ENCODE measurements around the gene CWF19L1.
"Not testable (repeated sequence)": the region's sequence is repeated elsewhere in the genome, so short reads cannot be mapped to it uniquely, and the experiment has no call there.

The CWF19L1 gene

DNA sequence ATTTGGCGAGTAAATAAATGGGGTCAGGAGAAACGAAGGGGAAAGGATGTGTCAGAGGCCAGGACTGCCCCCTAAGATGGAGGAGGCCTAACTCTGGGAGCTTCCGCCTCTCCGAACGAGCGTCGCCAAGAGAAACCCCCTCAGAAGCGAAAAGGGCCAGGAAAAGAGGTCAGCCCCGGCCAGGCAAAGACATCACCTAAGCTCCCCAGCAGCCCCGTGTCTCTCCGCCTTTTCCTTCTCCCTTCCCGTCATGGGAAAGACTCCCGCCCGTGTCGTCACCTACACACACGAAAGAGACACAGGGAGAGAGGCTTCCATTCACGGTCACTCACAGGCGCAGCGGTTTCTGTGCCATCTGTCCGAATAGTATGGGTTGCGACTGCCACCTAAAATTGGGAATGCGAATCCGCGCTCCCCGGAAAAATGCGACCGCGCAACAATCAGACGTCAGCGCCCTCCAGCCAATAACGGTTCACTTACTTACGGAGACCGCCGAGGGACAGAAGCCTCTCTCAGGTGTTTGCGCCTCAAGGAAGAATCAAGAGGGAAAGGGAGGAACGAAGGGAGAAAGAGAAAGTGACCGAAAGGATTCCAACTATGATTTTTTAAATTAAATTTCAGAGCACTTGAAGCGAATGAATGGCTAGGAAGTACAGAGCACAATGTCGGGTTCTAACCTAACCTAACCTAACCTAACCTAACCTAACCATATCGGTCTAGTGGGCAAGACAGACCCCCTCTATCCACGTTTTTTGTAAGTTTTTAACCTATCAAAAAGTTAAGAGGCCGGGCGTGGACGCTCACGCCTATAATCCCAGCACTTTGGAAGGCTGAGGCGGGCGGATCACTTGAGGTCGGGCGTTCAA, at the start of gene CWF19L1:
Gene CWF19L1 (minus strand): TSS at position 400 of the 866 bp plus-strand sequence. CDS start 45 bp downstream, at position 355.
- DNase-seq, result peak; percentile 87

DNA sequence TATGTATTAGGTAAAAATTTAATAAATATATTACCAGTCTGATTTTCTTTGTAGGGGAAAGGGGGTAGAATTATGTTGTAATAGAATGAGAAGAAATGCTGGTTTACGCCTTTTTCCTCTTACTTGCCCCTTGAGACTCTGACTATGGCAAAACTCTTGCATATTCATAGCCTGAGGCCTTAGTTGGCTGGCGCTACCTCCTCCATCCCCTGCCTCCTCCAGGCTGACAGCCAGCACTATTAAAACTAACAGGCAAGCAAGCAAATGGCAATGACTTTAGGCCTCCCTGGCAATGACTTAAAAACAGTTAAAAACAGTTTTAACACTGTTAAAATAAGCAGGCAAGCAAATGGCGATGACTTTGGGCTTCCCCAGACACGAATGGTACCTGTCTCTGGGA, 48.2 kb upstream of the CWF19L1 start:
- no peak for DNase-seq

DNA sequence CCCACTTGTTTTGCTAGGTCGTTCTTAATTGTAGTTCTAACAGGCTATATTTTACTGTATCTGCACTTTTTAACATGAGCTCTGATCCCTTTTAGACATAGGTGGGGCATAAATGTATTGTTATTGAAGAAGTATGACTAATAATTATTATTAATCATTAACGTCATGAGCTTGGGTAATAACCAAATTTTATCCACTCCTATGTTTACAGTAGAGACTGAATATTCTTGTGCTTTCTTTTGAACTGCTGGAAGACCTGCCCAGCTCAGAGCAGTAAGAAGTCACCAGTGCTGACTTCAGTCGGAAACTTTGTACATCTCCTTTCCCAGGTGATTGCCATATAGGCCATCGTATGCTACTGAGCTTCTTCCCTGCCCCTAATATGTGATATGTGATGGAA, 43.9 kb upstream of the CWF19L1 start:
- no peak for DNase-seq

DNA sequence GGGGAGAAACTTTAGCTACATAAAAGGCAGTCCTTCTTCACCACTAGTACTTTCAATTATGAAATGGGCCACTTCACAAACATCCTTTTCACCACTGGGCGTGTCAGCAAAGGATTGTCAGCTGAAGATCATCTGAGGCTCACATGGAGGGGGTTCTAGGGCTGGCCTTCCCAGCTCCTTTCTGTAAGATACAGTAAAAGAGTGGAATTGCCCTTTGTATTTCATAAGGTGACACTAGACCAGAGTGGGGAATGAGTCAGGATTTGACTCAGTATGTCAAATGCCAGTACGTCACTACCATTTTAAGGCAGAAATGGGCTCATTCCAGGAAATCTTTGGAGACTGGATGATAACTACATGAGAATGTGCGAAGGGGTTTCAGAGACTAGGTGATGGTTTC, 40.2 kb upstream of the CWF19L1 start:
- peak; percentile 77 for DNase-seq

DNA sequence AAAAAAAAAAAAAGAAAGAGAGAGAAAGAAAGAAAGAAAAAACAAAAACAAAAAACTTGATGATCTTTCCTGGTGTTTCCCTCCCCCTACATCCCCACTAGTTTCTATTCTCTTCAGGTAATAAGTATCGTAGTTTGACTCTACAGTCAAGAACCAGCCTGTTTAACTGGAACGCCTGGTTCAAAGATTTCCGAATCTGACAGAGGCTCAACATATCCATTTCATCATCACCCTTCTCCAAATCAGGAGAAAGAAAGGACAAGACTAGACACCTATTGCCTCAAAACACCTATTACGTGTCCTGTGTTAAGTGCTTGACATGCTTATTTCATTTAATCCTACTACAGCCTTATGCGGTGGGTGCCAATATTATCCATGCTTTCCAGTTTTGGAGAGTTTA, 39.4 kb upstream of the CWF19L1 start:
- DNase-seq, result no peak

DNA sequence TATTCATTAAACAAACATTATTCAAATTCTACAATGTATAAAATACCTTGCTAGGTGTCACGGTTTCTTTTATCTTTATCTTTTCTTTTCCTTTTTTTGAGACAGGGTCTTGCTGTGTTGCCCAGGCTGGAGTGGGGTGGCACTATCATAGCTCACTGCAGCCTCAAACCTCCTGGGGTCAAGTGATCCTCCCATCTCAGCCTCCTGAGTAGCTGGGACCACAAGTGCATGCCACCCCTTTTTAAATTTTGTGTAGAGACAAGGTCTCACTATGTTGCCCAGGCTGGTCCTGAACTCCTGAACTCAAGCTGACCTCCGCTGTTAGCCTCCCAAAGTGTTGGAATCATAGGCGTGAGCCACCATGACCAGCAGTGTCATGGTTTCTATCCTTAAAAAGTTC, 37.0 kb upstream of the CWF19L1 start:
- no peak for DNase-seq

DNA sequence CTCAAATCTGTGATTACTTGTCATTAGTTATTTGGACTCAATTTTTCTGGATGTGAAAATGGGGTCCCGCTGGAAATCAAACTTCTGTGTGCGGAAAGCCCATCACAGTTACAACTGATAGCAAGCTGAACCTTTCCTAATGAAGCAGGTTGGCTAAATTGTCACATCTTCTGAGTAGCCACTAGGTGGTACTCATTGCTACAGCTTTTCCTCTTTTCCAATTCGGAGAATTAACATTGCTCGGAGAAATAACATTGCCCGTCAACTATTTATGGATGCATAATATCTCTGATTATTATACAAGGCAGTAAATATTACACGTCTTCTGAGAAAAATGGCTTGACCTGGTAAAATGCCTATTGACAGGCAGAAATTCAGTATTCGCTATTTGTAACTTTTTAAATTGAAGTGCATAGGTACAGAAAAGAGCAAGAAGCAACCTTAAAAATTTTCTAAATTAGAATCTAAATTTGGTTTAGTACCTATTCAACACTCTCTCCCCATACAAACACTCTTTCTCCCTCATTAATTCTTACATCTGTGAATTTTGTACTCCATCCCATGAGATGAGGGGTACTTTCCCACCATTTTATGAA, 36.4 kb upstream of the CWF19L1 start:
- DNase-seq, result peak; percentile 49

DNA sequence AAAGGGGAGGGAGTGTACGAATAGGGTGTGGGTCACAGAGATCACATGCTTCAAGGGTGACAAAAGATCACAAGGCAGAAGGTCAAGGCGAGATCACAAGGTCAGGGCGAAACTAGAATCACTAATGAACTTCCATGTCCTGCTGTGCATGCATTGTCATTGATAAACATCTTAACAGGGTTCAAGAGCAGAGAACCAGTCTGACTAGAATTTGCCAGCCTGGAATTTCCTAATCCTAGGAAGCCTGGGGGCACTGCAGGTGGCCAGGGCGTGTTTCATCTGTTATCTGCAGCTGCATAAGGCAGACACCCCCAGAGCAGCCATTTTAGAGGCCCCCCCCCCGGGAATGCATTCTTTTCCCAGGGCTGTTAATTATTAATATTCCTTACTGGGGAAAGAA, 33.7 kb upstream of the CWF19L1 start:
- DNase-seq, result not testable (repeated sequence)

DNA sequence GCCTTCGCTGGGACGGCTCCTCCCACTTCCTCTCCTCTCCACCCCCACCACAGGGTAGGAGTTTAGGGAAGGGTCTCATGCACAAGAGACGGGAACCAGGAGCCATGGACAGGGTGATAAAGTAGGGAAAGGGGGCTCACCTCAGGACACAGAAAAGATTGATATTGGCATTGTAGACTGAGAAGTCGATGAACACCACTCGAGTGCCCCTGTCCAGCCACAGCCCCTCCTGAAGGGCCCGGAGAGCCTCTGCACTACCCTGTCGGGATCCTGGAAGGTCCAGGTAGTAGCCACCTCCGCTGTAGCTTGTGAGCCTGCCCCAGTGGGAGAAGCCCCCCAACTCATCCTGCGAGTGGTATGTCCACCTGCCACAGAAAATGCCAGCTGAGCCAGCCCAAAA, 29.8 kb upstream of the CWF19L1 start:
- no peak for DNase-seq

DNA sequence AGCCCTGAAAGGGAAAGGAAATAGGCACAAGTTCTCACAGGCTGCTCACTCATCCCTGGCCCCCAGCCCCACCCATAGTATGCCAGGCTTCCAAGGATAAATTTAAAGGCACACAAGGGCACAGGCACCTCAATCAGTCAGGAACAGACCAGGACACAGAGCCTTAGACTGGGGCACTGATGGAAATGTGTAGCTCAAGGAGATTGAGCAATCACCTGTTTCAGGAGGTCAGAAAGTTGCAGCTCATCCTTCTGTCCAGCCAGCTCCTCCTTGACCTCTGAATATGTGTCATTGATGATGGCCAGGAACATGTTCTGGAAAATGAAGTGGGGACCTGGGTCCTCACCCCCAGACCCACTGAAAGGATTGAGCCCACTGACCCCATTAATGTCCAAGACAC, 25.6 kb upstream of the CWF19L1 start:
- no peak for DNase-seq

DNA sequence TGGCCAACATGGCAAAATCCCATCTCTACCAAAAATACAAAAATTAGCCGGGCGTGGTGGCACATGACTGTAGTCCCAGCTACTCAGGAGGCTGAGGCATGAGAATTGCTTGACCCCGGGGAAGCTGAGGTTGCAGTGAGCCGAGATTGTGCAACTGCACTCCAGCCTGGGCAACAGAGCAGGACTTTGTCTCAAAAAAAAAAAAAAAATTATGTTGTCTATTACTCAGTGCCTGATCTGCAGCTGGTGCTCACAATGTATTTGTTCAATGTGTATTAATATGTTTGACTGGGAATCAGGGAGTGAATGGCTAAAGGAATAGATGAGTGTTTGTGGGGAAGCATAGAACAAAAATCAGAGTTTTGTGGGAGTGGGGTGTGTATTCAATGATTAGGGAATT, 24.9 kb upstream of the CWF19L1 start:
- peak; percentile 53 for DNase-seq

DNA sequence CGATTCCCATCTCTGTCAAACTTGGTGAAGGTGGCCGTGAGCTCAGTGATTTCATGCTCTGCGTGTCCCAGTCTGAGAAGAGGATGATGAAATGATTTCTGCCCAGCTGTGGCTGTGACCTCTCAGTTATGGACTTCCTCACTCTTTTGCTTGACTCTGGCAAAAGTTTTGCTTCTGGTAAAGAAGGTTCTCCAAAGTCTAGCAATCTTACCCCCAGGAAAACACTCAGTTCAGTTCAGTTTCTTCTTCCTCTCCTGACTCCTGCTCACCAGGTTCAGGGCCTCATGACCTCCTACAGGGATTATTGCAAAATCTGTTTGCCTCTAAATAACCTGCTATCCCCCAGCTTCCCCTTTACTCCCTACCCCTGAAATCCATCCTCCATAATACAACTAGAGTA, 23.9 kb upstream of the CWF19L1 start:
- no peak for DNase-seq

DNA sequence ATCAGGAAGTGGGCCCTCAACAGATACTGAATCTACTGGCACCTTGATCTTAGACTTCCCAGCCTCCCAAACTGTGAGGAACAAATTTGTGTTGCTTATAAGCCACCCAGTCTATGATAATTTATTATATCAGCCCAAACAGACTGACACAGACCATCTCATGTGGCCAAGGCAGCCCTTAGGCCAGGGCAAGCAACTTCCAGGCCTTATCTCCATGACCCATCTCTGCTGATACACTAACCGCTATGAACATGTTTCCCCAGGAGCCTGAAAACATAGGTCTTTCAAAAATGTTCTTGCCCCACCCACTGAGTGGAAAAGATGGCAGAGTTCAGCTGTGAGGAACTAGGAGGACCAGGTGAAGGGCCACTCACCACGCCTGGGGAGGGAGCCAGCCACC, 22.2 kb upstream of the CWF19L1 start:
- no peak for DNase-seq

DNA sequence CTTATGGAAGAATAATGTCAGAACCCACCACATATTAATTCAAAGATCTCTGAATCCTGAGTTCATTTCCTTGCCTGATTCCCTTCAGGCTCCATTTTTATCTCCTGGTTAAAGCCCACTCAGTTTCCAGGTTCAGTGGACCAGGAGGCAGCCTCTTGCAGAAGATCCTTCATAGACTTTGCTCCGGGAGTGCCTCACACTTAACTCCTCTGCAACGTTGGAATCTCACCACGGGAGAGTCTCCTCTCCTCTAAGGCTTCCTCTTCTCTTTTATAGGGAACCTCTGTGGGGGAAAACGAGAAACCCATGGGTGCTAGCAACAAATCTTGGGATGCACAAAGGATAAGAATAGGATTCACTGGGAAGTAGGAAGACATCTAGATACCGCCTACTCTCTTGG, 20.8 kb upstream of the CWF19L1 start:
- DNase-seq, result no peak

DNA sequence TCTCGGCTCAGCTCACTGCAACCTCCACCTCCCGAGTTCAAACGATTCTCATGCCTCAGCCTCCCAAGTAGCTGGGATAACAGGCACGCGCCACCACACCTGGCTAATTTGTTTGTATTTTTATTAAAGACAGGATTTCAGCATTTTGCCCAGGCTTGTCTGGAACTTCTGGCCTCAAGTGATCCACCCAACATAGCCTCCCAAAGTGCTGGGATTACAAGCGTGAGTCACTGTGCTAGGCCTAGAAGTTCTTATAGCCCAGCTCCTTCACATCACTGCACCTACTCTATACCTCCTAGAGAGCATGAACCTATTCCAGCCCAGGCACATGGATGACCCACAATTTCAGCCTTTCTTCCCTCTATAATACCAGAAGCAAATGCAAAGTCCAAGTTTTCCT, 20.3 kb upstream of the CWF19L1 start:
- DNase-seq, result no peak

DNA sequence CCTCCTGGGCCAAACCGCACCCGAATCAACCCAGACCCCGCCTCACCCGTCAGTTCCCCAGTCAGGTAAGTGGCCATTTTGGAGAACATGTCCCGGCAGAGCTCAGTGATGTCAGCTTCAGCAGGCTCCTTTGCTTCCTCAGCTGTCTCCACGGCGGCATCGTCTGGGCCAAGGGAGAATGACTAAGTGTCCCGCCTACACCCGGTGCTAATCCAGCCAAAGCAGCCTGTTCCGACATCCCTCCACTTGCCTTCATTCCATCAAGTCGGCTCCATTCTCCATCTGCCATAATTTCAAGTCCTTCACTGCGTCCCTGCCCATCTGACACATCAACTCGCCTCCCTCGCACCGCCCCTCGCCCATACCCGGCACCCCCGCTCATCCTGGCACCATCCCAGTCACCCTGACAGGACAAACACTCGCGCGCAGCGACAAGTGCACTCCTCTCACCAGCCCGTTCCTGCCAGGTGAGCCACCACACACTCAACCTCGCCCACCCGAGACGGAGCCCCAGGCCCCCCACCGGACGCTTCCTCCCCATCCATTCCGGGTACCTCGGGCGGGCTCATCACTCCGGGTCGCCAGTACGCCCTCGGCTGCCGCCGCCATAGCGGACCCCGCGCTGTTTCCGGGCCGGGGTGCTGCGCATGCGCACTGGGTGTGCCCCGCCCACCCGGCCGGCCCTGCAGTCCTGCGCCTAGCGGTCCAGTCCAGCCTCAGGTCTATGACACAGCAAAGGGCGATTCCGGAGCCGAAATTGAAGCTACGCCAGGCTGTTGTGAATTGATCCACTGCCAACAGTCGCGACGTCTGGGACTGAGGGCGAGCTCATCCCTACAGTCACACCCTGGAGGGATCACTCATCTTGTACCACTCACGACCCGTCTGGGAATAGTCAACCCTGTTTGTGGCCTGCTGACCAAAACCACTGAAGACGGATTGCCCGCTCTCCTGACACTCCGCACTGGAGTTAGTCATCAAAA, 18.9 kb upstream of the CWF19L1 start, which contains the start of gene BLOC1S2:
Gene BLOC1S2 (minus strand): TSS at position 630 of the 983 bp plus-strand sequence. CDS start 21 bp downstream, at position 609.
- DNase-seq, result peak; percentile 93

DNA sequence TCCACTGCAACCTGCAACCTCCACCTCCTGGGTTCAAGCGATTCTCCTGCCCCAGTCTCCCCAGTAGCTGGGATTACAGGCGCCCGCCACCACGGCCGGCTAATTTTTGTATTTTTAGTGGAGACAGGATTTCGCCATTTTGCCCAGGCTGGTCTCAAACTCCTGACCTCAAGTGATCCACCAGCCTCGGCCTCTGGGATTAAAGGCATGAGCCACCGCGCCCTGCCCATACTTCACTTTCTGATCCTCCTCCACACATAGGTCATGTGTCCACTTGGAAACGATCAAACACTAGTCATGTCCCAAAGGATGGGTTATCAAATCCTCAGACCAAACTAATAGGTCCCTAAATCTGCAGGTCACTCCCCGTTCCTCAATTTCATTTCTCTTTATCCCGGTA, 17.9 kb upstream of the CWF19L1 start:
- DNase-seq, result not testable (repeated sequence)

DNA sequence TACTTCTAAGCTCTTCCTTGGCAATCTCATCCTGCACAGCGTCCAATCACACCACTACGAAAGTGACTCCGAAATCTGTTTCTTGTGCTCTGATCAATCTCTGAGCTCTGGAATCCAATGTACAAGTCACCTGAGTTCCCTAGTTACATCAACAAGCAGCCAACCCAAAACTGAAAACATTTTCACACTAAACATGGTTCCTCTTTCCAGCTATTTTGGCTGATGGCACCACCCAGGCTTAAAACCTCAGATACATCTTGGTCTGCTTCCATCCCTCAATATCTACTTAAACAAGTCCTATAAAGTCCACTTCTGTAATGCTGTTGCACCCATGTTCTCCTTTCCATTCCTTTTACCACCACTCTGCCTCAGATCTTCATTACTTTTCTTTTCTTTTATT, 15.5 kb upstream of the CWF19L1 start:
- DNase-seq, result no peak

DNA sequence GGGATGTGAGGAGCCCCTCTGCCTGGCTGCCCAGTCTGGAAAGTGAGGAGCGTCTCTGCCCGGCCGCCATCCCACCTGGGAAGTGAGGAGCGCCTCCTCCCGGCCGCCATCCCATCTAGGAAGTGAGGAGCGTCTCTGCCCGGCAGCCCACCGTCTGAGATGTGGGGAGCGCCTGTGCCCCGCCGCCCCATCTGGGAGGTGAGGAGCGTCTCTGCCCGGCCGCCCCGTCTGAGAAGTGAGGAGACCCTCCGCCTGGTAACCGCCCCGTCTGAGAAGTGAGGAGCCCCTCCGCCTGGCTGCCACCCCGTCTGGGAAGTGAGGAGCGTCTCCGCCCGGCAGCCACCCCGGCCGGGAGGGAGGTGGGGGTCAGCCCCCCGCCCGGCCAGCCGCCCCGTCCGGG, 9.5 kb upstream of the CWF19L1 start:
- not testable (repeated sequence) for DNase-seq

DNA sequence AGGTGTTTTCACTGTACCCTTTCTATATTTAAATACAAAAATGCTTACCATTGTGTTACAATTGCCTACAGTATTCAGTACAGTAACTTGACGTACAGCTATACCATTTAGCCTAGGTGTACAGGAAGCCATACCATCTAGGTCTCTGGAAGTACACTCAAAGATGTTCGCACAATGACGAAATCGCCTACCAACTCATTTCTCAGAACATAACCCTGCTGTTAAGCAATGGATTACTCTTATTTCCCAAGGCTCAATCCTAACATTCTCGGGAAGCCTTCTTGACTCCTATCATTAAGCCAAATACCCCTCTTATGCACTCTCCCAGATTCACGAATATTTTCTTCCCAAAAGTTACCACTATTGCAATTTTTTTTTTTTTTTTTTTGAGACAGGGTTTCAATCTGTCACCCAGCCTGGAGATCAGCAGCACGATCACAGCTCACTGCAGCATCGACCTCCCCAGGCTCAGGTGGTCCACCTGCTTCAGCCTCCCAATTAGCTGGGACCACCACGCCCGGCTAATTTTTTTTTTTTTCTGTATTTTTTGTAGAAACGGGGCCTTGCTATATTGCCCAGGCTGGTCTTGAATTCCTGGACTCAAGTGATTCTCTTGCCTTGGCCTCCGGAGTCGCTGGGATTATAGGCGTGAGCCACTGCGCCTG, 1.5 kb downstream of the CWF19L1 start:
- DNase-seq, result no peak

DNA sequence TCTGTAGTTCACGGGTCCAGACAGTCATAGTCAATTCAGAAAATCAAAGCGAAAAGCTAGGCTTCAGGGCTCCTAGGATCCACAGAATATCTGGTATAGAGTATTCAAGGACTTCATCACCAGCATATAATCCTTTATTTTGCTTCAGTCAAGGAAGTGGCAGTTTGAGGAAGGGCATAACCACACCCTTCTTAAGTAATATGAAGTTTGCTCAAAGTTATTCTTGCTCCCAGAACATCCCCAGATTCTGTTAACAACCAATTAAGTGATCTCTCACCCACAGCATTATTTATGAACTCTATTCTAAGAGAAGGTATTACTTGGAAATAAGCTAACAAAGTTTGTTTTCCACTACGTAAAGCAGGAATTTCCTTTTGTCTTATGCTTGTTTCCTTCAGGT, 13.2 kb downstream of the CWF19L1 start:
- no peak for DNase-seq

DNA sequence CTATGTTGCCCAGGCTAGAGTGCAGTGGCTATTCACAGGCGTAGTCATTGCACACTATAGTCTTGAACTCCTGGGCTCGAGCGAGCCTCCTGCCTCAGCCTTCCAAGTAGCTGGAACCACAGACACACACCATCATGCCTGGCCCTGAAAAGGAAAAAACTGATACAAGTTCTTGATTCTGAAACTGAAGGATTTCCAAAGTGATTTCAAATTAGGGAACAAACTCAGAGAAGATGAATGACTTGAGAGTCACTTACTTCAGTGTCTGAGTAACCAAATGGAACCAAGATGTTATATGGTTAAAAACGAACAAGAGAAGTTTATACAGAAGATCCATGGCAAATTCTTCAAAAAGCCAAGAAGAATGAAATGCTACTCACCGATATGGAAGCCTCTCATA, 14.4 kb downstream of the CWF19L1 start:
- no peak for DNase-seq

DNA sequence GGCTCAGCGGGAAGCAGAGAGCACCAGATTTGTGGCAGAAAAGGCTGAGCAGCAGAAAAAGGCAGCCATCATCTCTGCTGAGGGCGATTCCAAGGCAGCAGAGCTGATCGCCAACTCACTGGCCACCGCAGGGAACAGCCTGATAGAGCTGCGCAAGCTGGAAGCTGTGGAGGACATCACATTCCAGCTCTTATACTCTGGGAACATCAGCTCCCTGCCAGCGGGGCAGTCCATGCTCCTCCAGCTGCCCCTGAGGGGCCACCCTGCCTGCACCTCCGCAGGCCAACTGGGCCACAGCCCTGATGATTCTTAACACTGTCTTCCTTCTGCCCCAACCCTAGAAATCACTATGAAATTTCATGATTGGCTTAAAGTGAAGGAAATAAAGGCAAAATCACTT, 18.6 kb downstream of the CWF19L1 start:
- no peak for DNase-seq

Measured in HCEC 1CT (cell line).